NCI-H2196 (cell line): ENCODE data around the gene BCAP31.
"Not testable (repeated sequence)": the region's sequence is repeated elsewhere in the genome, so short reads cannot be mapped to it uniquely, and the experiment has no call there.

ENCODE experiments used
- DNase-seq: peaks from one replicate; lab custom pipeline; 2025; ENCODE audit not compliant: unreplicated experiment; lab: John Stamatoyannopoulos, UW

BCAP31 gene

DNA sequence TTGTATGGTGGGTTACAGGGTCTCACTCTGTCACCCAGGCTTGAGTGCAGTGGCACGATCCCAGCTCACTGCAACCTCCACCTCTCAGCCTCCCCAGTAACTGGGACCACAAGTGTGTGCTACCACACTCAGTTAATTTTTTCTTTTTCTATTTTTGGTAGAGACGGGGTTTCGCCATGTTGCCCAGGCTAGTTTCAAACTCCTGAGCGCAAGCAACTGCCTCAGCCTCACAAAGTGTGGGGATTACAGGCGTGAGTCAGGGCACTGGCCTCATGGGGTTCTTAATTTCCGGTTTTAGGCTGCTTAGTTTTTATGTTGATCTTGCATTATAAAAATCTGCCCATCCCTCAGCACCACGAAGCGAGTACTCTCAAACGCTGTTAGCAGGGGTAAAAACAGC lies 6.7 kb downstream of the BCAP31 start:
- DNase-seq: no peak

DNA sequence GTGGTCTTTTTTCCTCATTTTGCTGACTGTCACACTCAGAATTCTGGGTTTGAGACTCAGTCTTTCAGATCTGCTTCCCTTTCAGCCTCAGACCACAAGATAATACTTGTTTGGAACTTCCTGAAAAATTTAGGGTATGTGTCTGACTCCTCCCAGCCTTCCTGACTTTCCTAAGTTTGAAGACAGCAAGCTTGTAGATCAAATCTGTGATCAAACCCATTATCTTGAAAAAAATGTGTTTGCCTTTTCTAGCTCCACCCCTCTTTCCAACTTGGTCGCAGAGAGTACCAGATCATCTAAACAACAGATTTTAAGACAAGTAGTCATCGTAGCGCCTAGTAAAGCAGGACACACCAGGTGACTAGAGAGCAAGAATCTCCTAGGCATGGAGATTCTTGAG lies 9.9 kb downstream of the BCAP31 start:
- DNase-seq: no peak

GRCh38 chrX:153709726-153710674 lies 14.2 kb downstream of the BCAP31 start:
- no peak for DNase-seq

DNA sequence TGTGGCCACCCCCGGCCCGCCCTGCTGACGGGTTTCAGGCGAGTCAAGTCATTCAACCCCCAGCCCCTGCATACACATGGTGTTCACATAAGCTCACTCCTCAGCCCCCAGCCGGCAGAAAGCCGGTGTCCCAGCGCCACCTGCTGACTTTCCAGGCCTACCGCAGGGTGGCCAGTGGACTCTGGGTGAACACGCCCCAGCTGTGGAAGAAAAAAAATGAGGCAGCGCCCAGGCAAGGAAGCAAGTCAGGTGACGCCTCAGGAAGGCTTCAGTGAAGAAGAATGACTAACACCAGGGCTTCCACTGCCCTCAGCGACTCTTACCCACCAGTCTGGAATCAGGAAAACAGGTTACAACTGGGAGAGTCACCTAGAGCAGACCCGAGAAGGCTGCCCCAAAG lies 15.8 kb downstream of the BCAP31 start:
- DNase-seq: peak; percentile 70

- no peak for DNase-seq
These were observed 16.8 kb downstream of the BCAP31 start for GRCh38 chrX:153707406-153707805.

DNA sequence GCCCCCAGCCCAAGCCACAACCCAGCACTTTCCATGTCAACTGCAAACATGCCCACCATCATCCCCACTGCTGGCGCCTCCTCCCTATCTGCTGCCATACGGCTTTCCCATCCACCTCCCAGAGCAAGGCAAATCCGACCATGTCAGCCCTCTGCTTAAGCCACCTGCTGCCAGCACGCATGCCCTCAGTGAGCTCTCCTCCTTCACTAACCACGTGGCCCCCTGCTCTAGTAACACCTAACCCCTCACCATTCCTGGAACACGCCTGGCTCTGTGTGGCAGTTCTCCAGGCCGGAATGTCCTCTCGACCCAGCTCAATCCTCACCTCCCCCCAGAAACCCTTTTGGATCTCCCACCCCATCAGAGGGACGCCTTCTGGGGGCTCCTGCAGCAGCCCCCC lies 17.4 kb downstream of the BCAP31 start:
- no peak for DNase-seq

DNA sequence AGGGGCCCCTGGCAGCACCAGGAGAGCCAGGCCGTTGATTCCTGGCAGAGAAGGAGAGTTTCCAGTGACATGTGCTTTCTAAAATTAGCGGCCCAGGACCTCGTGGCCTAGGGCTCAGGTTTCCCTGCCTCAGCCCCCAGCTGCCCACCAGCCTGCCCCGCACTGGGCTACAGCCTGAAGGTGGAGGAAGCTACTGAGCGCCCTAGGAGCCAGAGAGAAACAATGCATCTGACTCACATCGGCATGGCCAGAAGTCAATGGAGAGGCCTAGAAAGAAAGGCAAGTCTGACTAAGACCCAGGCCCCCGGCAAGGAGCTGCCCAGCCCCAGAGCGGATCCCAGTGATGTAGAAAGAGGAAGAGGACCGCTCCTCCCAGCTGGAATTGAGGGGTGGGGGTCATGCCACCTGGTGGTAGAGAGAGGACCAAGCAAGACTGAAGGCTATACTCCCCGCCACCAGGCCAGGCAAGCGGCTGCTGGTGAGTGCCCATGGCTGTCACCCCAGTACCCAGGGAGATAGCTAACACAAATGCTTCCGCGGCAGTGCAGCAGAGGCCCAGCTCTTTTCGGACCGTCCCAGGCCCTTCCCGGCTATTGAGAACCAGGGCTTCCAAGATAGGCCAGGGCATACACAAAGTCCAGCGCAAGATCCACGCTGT lies 18.7 kb downstream of the BCAP31 start:
- not testable (repeated sequence) for DNase-seq

GRCh38 chrX:153704631-153705402 lies 19.4 kb downstream of the BCAP31 start:
- DNase-seq: not testable (repeated sequence)

- DNase-seq: no peak
These were observed 20.1 kb downstream of the BCAP31 start for GRCh38 chrX:153704021-153704526.

DNA sequence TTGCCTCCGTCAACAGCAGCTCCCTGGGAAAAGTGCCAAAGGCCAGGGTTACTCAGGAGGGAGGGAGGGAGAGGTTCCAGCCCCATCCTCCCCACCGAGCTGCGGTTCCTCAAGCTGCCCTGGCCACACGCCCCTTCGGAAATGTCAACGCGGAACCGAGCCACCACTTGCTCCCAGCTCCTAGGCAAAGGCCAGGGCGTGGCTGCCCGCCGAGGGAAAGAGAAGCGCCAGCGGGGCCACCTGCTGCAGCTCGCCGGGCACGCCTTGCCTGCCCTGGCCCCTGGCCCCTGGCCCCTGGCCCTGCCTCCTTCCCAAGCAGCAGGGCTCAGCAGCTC lies 21.2 kb downstream of the BCAP31 start:
- peak; percentile 37 for DNase-seq

DNA sequence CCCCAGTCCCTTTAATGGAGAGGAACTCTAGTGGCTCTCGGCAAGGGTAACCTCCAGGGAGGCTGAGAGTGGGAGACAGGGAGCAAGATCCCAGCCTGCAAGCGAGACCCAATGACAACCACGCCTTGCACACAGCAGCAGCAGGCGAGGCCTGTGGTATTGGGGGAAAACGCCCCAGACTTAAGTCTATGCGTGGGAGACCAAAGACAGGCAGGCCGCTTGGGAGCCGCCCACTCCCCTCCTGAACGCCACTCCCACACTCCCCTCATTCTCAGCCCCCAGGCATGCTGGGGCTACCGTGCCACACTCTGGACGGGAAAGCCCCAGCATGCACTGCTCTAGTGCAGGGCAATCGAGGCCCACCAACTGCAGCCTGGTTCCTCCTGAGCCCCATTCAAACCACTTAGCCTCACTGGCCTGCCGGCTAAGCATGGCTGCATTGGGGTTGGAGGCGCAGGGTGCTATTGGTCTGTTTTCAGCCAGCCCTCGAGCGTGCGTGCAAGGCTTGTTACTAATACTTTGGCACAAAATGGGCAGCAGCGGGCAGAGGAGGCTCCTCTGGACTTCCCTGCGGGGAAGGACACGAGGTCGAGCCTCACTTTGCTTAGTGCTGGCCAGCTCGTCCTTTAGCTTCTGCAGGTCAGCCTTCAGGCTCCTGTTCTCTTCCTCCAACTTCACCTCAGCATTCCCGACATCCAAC lies 21.7 kb downstream of the BCAP31 start:
- DNase-seq: no peak

DNA sequence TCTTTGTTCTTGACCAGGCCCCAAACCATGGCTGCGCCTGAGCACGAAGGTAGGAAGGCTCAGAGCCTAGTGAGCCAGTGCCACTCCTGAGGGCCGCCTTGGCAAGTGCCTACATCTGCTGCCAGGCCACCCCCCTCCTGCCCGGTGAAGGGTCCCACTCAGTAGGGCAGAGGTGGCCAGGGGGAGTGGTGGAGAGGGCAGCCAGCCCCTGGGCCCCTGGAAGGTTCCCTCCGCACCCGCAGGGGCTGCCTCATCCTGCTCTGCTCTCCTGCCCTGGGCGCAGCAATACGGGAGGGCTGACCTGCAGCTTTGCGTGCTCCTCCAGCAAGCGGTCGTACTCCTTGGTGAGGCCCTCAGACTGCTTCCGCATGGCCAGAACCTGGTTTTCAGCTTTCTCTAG lies 22.5 kb downstream of the BCAP31 start:
- DNase-seq: no peak

- no peak for DNase-seq
These were observed 23.2 kb downstream of the BCAP31 start for GRCh38 chrX:153700967-153701366.

- no peak for DNase-seq
These were observed 23.7 kb downstream of the BCAP31 start for GRCh38 chrX:153700376-153700945.

GRCh38 chrX:153699784-153700371 lies 24.3 kb downstream of the BCAP31 start:
- not testable (repeated sequence) for DNase-seq

GRCh38 chrX:153699210-153699783 lies 24.9 kb downstream of the BCAP31 start:
- not testable (repeated sequence) for DNase-seq

GRCh38 chrX:153697924-153698865 lies 26.0 kb downstream of the BCAP31 start:
- DNase-seq: no peak

DNA sequence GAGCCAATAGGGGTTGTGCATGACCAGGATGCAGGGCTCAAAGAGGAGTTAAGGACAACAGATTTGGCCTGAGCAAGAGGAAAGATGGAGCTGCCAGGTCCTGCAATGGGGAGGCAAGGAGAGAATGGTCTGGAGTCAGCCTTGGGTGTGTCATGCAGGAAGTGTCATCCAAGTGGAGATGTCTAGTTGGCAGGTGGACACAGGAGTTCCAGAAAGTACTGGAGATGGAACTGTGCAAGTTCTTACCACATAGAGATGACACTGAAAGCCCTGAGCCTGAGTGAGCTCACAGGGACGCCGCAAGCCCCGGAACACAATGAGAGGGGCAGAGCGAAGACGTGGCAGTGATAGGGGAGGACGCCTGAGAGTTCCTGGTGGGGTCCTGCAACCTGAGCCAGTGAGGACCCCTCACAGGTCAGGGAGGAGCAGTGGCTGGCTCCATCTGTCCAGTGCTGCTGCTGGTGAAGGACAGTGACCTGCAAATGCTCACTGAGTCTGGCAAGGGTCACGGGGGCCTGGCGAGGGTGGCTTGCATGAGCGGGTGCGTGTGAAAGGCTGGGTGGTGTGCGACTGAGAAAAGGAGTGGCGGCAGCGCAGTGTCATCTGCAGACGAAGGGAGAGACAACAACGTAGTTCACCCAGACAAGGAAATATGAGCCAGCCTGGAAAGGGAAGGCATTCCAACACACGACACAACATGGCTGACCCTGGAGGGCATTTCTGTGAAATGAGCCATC lies 27.0 kb downstream of the BCAP31 start:
- not testable (repeated sequence) for DNase-seq
